NCI-H1048 (cell line): ENCODE measurements around the gene CMTM8.
A peak's percentile ranks its signal among the peaks of the same experiment; 100 is the strongest.

Source experiments
- DNase-seq: peaks from one replicate; lab custom pipeline; 2025; lab: John Stamatoyannopoulos, UW

CMTM8 gene

DNA sequence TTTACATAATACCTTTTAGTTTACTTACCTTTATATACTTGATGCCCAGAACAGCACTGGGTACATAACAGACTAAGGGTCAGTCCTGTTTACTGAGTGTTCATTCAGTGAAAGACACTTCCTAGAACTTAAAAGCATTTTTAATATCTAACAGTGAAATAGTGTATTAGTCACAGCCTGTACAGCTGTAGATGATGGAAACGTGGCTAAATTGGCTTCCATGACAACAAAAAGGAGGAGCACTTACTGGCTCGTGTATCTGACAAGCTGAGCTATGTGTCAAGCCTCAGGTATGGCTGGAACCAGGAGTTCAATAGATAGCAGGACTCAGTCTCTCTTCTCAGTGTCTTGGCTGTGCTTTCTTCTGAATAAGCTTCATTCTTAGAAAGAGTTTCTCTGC, 40.2 kb downstream of the CMTM8 start:
- no peak for DNase-seq

DNA sequence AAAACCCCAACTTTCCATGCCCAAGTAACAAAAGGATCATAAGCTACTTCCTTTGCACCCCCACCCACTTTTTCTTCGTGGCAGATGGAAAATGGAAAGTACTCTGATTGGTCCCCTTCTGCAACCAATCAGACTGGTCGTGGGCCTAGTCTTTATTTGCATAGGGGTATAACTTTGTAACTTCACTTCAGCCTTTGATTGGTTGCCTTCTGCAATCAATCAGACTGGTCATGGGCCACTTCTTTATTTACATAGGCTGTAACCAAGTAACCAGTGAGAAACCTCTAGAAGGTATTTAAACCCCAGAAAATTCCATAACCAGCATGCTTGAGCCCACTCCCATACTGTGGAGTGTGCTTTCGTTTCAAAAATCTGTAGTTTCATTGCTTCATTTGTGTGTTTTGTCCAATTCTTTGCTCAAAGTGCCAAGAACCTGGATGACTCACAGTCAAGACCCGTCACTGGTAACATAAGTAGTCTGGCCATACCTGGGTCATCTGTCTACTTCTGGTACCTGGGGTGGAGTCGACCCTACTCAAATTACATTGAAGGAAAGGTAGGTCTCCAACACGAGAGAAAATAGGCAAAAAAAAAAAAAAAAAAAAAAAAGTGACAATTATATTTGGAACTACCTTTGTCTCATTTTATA, 41.9 kb downstream of the CMTM8 start:
- DNase-seq, result no peak

DNA sequence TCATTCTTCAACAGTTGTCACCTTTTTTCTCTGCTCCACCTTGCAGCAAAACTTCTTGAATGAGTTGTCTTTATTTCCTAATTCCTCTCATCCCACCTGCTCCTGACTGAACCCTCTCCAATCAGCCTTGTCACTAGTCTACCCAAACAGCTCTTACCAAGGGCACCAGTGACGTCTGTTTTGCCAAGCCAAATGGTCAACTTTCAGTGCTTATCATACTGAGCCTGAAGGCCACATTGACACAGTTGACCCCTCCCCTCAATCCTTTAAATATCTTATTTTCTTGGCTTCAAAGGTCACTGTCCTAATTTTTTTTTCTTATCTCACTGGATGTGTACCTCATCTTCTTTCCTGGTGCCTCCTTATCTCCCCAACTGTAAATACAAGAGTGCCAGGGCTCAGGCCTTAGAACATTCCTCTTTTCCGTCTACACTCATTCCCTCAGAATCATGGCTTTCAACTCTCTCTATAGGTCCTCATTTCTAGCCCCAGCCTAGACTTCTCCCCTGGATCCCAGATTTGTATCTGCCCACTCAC, 43.2 kb downstream of the CMTM8 start:
- DNase-seq, result no peak

DNA sequence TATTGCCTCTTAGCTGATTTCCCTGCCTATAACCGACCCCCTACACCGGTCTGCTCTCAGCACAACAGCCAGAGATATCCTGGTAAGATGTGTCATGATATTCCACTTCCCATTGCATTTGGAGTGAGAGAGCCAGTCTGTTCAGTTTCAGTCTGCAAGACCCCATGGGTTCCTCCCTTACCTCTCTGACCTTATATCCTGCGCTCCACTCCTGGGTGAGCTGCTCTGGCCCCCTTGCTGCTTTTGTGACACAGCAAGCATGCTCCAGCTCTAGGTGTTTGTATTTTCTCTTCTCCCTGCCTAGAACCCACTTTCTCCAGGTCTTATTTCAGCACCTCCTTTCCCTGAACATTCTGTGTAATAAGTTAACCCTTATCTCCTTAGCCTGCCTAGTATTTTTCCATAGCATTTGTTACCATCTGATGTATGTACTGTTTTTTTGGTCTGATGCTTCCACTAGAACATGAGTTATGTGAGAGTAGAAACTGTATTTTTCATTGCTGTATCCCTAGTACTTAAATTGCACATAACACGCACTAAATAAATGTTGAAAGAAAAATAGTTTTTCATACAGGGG, 44.2 kb downstream of the CMTM8 start:
- DNase-seq, result no peak

DNA sequence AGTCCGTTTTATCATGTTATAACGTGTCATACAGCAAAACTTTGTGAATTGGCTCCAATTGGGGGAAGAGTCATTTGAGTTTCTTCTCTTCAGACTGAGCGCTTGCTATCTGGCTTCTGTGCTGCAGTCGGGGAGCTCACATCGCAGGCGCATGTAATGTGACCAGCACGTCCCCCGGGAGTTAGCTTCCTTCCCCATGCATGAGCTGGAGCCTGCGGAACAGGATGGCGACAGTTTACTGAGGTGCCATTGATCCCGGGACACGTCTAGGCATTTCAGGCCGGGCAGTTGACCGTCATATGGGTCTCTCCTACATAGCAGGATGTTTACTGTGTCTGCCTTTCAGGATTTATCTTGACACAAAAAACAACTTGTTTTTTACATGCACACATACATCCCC, 44.8 kb downstream of the CMTM8 start:
- no peak for DNase-seq

DNA sequence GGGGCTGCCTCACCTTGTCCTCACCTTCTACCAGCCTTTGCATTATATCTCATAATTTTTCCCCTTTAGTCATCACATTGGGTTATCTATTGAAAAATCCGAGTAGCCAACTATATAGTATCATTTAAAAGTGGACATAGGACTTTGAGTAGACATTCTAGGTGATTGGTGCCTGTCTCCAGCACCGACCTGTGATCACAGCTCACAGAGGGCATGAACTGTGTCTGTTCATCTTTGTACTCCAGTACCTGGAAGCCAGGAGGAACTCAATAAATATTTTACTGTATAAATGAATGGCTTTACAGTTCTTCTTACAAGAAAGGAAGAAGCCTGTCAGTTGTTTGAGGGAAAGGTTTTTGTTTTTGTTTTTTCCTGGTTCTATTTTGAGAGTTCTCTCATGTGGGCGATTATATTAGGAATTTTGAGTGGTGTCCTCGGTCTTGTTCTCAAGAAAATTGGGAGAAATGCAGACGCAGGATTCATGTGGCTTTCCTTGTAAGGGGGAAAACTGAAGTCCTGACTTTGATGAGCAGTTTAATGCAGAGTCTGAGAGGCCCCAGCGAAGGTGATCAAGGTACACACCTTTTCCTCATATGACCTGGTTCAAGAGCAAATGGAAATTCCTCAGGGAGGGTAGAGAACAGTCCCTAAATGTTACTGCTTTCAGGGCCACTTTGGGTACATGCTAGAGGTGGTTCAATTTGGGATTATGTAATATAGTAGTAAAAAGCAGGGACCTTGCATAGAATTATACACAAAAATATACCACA, 46.1 kb downstream of the CMTM8 start:
- DNase-seq, result no peak

DNA sequence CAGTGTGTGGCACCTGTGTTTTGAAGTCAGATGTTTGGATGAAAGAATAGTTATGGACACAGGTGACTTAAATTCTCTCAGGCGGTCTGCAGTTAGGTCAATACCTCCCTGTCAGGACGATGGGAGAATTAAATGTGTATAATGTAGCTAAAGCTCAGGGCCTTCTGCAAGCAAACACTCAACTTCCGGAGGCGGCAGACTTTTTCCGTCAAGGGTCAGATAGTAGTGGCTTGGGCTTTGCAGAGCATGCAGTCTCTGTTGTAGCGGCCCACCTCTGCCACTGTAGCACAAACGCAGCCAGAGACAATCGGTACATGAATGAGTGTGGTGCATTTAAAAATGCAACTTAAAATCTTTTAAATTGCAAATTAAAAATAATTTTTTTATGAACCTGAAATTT, 47.4 kb downstream of the CMTM8 start:
- no peak for DNase-seq

DNA sequence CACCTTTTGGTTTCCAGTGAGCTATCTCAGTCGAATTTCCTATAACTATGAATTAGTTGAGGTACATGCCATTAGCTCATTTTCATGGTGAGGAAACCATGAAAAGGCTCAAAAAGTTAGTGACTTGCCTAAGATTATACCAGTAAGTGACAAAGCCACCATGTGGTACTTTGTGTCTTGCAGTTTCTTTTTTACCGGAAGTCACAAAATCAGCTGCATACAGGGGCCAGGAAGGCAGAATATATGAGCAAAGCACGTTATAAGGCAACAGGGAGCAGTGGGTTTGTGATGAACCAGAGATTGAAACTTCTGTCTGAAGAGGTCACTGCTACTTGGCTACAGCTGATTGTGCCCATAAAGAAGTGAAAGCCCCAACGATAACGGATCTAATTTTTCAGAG, 50.3 kb downstream of the CMTM8 start:
- no peak for DNase-seq

DNA sequence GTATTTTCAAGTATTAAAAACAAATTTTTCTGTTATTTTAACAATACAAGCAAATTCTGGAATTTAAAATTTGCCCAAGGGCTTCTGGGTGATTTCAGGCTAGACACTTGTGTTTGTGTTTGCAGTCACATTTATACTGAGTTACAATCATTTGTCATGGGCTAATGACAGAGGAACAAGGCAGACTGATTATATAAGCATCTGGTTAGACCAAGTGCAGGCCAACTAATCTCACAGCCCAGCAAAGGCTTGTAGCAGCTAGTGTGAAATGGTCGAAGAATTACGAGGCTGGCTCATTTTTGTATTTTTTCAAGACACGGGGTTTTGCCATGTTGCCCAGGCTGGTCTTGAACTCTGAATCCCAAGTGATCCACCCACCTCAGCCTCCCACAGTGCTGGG, 52.1 kb downstream of the CMTM8 start:
- no peak for DNase-seq

DNA sequence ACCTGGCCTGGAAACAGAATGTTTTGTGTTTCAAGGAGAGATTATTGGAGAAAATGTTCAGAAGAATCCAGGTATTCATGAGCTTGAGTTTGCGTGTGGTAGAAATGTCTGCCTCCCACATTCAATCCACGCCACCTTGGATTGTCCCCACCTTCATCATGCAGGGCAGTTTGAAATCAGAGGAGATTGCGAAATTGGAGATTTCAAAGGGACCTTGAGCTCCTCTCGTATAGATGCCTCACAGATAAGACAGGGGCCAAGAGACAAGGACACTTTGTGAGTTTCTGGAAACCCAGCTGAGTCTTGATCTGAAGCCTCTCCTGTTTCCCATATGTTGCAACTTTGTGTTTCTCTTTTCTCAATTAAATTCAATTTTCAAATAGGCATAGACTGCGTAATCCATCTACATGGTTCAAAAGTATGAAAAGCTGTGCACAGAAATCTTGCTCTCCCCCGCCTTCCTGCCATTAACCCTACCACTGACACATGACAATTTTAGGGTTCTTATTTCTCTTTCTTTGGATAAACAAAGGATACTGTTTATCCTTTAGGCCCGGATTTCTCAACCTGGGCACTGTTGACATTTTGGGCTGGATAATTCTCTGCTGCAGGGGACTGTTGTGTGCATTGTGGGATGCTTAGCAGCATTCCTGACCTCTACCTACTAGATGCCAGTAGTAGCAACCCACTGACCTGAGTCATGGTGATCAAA, 53.8 kb downstream of the CMTM8 start:
- DNase-seq, result no peak

DNA sequence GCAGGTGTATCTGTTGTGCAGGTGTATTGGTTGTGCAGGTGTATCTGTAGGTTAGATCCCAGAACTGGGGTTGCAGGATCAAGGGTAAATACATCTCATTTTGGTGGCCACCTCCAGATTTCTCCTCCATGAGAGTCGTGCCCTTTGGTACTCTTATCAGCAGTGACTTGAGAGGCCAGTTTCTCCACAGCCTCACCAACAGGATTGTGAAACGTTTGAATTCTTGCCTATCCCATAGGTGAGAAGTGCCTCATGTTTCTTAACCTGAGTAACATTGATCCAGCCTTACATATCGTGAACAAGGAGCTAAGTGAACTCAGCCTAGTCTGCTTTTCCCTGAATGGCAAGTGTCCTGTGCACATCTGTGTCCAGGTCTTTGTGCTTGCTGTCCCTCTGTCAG, 55.4 kb downstream of the CMTM8 start:
- DNase-seq, result no peak

DNA sequence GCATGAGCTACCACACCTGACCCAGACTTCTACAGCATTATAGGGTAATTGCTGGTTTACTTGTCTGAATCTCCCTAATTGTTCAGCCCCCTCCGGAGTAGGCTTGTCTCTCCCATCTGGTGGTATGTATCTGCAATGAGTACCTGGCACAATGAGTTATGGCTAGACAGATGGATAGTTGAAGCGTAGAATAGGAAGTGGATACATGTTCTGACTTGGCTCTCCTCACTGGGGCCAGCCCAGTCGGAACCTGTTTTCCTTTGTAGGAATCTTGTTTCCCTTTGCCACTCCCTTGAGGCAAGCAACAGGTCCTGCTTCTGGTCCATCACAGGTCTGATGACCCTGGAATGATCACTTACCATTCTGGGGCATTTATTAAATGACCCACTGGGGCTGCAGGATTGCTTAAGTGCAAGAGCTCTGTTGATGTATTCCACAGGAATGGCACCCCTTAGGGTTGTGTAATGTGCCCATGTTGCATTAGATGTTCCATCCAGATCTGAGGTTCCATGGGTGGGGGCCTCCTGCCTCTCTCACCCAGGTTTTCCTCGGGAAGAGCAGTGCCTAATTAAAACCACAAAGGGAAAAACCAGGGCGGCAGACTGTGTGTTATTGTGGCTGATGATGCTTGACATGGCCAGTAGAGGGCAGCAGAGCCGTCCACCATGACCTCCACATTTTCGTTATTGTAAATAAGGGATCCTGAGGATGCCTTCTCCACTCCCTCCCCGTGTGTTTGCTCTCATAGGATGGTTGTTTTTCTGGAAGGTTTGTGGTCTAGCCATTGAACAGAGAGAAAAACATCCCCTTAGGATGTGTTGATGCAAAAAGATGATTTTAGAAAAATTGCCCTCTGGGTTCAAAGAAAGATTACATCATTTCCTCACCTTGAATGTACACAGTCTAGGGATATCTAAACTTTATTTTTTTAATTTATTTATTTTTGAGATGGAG, 58.0 kb downstream of the CMTM8 start:
- DNase-seq, result no peak

DNA sequence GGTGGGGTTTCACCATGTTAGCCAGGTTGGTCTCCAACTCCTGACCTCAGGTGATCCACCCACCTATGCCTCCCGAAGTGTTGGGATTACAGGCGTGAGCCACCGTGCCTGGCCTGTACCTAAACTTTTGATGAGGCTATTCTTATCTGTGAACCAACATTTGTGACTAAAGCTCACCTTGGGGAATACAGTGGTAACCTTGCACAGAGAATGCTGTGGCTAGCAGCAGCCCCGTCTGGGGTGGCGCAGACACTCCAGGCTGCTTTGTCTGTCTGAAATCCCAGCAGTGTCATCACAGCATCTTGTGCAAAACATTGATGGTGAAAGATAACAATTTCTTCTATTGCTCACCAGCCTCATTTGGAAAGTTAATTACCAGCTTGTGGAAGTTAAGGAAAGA, 58.9 kb downstream of the CMTM8 start:
- DNase-seq, result no peak

DNA sequence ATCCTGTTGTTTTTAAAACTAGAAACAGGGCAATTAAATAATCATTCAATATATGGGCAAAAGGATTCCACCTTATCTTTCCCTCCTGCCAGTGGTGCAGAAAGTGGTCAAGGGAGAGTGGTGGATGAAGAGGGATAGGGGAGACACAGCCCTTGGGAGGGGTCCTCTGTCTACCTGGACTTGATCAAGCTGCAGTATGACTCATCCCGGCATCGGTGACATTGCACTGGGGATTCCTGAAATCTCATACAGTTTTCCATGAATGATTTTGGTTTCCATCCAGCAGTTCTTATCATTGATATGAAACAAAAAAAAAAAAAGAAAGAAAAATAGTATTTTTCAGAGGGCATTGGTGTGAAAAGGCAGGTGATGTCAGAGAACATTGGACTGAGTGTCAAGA, 62.9 kb downstream of the CMTM8 start:
- DNase-seq, result no peak

DNA sequence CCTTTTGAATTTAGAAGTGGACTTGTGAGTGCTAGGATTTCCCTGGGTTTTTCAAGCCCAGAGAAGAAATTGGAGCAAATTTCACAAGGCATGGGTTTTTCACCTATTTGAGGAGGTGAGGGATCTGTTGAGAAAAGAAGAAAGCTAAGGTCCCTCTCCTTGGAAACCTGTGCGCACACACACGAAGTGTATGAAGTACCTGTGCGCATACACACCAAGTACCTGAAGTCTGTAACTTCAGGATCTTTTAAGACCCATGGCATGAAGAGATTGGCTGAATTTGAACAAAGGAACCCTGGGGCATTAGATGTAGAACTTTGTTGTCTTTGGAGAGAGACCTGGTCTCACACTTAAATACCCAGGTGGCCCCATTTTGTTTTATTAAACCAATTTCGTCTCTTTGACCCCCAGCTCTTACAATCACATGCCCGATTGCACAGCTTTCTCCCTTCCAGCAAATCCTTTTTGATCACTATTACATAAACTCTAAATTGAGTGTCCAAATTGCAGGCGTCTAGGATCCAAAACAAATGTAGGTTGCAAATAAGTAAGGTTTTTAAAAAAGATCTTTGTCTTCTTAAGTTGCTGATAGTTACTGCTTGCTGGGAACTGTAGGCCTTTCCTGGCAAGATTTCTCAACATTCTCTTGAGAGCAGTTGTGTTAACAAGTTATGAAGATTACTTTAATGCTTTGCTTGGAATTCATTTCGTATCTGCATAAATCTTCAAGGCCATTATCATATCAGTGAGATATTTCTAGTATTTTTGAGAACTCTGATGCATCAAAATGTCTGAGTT, 64.3 kb downstream of the CMTM8 start:
- DNase-seq, result no peak

DNA sequence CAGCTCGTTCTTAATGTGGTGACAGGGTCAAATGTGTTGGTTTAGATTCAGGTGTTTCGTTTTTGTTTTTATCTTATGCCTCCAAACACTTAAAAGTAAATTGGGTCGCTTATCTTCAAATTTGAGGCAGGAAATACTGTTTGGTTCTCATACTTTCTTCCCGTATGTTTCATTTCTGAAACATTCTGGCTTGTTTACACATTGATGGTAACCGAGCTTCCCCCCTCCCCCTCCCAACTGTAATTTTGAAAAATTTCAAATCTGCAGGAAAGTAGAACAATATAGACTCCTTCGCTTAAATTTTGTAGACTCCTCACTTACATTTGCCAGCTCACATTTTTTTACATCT, 64.9 kb downstream of the CMTM8 start:
- DNase-seq, result no peak

DNA sequence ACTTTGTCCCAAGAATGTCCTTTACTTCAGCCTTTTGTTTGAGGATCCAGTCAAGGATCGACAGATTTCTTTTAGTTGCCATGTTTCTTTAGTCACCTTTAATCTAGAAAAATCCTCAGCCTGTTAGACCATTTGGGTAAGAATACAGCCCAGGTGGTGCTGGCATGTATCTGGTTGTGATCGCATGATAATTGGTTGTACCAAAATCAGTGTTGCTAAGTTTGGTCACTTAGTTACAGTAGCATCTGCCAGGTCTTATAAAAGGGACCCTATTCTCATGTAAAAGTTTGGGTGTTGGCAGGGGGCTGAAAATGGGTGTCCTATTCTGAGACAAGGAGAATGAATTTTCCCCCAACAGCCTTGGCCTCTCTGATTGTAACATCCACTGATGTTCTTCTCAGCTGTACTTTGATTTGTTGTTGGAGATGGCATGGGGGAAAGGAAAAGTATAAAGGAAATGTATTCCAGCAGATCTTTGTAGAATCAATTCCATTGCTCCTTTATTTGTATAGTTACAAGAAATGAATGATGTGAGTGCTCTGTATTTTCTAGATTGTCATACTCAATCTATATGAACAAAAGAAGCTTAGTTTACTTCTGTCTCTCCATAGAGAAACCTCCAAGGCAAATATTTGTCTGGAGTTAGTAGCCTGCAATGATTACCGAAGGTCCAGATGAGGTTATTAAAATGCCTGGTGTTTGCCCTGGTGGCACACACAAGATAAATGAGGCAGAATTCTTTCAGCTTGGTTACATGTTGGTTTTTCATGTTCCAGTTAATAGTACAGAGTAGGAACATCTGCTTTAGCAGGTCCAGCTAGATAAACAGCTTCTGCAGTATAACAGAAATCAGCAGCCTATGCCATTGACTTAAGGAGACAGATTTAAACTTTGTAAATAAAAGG, 65.7 kb downstream of the CMTM8 start:
- no peak for DNase-seq

DNA sequence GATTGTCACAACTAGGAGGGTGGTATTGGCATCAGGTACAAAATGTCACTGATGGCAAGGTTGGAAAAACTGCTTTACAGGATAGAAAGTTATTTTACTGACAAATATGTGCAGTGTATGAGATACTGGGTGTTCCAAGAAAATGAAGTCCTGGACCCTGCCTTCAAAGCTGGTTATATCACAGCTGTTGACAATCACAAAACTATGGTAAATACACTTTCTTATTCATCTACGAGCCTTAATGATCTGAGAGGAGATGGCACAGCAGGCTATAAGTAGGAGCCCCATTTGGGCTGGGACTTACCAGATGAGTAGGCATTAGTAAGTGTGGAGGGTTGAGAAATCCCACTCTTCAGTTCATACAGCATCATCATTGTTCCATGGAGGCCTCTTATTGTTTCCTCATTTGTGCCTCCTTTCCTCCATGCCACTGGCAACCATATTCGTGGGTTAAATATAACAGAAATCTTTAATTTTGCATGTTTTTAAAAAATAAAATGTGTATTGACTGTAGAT, 66.9 kb downstream of the CMTM8 start:
- no peak for DNase-seq

DNA sequence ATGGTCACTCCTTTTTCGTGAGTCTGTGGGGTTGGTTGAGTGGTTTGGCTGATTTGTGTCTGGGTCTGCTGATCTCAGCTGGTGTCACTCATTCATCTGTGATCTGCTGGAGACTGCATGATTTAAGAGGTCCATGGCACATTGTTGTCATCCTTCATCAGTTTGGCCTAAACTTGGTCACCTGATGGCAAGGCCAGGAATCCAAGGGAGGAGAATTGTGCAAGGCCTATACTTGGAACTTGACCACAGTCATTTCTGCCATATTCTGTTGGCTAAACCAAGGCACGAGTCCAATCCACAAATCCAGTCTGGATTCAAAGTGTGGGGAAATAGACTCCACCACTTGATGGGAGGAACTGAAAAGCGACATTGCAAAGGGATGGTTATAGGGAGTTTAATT, 67.6 kb downstream of the CMTM8 start:
- no peak for DNase-seq

DNA sequence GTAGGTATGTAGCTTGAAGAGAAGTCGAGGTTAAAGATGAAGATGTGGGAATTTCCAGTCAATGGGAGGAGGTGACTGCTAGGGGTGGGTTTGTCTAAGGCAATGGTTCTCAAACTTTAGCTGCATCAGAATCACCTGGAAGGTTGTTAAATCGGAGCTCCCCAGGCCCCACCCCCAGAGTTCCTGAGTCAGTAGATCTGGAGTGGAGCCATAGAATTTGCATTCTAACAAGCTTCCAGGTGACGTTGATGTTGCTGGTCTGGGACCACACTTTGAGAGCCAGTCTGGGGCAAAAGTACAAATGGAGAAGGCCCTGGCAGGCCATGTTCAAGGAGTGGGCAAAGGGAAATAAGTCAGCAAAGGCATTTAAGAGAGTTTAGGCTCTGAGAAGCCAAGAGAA, 69.1 kb downstream of the CMTM8 start:
- DNase-seq, result peak; percentile 35
